Measurements from ENCODE around the gene FRMPD1.

Gene FRMPD1

GRCh38 chr9:37784616-37785483 lies 134.1 kb downstream of the FRMPD1 start, which contains the start of gene EXOSC3:
TSS of gene EXOSC3 (minus strand) at chr9:37785064. CDS start at chr9:37785044, 20 bp downstream.
- DNase-seq, result peak; percentile 87

GRCh38 chr9:37787059-37787458 lies 136.3 kb downstream of the FRMPD1 start:
- no peak for DNase-seq

GRCh38 chr9:37788332-37788731 lies 137.6 kb downstream of the FRMPD1 start:
- DNase-seq, result no peak

DNA sequence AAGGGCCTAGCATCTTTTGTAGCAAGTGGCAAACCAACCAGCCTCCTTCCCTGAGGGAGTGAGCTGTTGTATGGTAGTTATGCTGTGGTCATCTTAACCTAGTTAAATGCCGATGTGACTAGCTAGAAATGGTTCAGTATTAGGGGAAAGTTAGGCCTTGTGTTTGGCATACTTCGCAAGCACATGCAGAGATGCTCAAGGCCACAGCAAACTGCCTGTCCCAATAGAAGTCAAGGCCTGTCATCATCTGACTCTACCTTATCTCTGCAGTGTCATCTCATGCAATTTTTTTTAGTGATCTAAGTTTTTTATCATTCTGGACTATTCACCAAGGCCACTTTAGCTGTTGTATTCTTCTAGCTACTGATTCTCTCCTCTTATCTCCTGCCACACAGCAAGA lies 139.3 kb downstream of the FRMPD1 start:
- no peak for DNase-seq

DNA sequence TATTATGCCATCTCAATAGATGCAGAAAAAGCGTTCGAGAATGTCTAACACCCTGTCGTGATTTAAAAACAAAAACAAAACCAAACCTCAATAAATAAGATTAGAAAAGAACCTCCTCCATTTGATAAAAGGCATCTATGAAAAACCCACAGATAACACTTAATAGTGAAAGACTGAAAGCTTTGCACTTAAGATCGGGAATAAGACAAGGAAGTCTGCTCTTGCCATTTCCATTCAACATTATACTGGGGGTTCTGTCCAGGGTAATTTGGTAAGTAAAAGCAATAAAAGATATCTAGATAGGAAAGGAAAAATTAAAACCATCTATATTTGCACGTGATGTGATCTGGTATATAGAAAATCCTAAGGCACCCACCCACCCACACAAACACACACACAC lies 141.4 kb downstream of the FRMPD1 start:
- no peak for DNase-seq

GRCh38 chr9:37796232-37796631 lies 145.5 kb downstream of the FRMPD1 start:
- no peak for DNase-seq

Data from NCI-H2029 treated with DMSO at 0.1 percent for 48 hours (cell line).